Progenitor cell of endocrine pancreas (in vitro differentiated cells): Measurements from ENCODE around the gene PTPRT. TPM values are rescaled to one million over a fixed set of nuclear protein-coding genes. Genes with fewer than 3 reads are reported as not detected.

ENCODE experiments used
- DNase-seq: peaks from one replicate; pipeline ENCODE4 v3.0.0; 2021; ENCODE audit warnings: low spot score; ENCODE audit not compliant: unreplicated experiment
- H3K27ac Mint-ChIP-seq: 2 replicates; pipeline ENCODE4 v1.8.0; 2021; ENCODE audit warnings: mild to moderate bottlenecking, moderate library complexity, mixed read lengths
- H3K27me3 Mint-ChIP-seq: 2 replicates; pipeline ENCODE4 v1.8.0; 2021; ENCODE audit warnings: mixed read lengths
- H3K36me3 Mint-ChIP-seq: 2 replicates; pipeline ENCODE4 v1.8.0; 2022; ENCODE audit warnings: mixed read lengths; ENCODE audit not compliant: insufficient read depth
- H3K4me1 Mint-ChIP-seq: 2 replicates; pipeline ENCODE4 v1.8.0; 2021; ENCODE audit warnings: low read depth, mixed read lengths
- H3K4me3 Mint-ChIP-seq: 2 replicates; pipeline ENCODE4 v1.8.0; 2021; ENCODE audit warnings: low read depth, mild to moderate bottlenecking, moderate library complexity, mixed read lengths
- H3K9me3 Mint-ChIP-seq: 2 replicates; pipeline ENCODE4 v1.8.0; 2021; ENCODE audit warnings: low read depth, mixed read lengths
- total RNA-seq: library from RNA; stranded (reverse); gene quantifications from 2 replicates; pipeline ENCODE4 v1.2.1, GENCODE V29; 2021
- TF ChIP-seq, protein P1 (sequence below): fragments of 200-600 bp; sonication (generic); IDR thresholded peaks from one replicate; pipeline ENCODE4 v1.5.0; 2021; ENCODE audit warnings: antibody characterized with exemption, mild to moderate bottlenecking; ENCODE audit not compliant: unreplicated experiment

PTPRT gene
- total RNA-seq, 1 donor from 2014 or later, result 65.9 TPM

- H3K36me3 Mint-ChIP-seq, result peaks cover 9% of the 10 kb centered on the region
- peaks cover 27% of the 10 kb centered on the region for H3K4me1 Mint-ChIP-seq
- no peak overlapping the region for H3K27ac Mint-ChIP-seq
- H3K27me3 Mint-ChIP-seq, result no peaks in the 10 kb centered on the region
- no peak overlapping the region for H3K4me3 Mint-ChIP-seq
- TF ChIP-seq, protein P1, sequence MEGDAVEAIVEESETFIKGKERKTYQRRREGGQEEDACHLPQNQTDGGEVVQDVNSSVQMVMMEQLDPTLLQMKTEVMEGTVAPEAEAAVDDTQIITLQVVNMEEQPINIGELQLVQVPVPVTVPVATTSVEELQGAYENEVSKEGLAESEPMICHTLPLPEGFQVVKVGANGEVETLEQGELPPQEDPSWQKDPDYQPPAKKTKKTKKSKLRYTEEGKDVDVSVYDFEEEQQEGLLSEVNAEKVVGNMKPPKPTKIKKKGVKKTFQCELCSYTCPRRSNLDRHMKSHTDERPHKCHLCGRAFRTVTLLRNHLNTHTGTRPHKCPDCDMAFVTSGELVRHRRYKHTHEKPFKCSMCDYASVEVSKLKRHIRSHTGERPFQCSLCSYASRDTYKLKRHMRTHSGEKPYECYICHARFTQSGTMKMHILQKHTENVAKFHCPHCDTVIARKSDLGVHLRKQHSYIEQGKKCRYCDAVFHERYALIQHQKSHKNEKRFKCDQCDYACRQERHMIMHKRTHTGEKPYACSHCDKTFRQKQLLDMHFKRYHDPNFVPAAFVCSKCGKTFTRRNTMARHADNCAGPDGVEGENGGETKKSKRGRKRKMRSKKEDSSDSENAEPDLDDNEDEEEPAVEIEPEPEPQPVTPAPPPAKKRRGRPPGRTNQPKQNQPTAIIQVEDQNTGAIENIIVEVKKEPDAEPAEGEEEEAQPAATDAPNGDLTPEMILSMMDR, result no peak
- DNase-seq, result no peak
- H3K9me3 Mint-ChIP-seq, result no peaks in the 10 kb centered on the region
Measured at GRCh38 chr20:42097741-42098140, 1092.0 kb downstream of the PTPRT start.

DNA sequence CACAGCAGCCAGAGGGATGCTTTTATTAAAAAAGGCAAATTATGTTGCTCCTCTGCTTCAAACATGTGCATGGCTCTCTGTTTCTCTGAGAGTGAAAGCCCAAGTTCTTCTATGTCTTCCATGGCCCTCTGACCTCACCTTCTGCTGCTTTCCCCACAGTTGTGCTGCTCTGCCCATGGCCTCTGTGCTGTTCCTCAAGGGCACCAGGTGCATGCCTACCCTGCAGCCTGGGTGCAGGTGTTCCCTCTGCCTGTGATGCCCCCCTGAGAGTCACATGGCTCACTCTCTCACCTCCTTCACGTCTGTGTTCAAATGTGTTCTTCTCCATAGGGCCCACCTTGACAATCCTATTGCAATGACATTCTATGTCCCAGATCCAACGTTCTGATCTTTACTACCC, 1094.5 kb downstream of the PTPRT start:
- H3K9me3 Mint-ChIP-seq, result no peaks in the 10 kb centered on the region

GRCh38 chr20:42093542-42094440, 1095.9 kb downstream of the PTPRT start:
- Mint-ChIP-seq H3K27me3 (peaks cover 3% of the 10 kb centered on the region), H3K4me3 (no peak overlapping the region), H3K9me3 (no peaks in the 10 kb centered on the region), H3K4me1 (peaks cover 3% of the 10 kb centered on the region), H3K27ac (no peak overlapping the region), H3K36me3 (peaks cover 16% of the 10 kb centered on the region)
- no peak for DNase-seq
- TF ChIP-seq, protein P1, result no peak

More for the DNA sequence above, 1094.5 kb downstream of the PTPRT start:
- Mint-ChIP-seq H3K27ac (no peak overlapping the region), H3K4me1 (peaks cover 15% of the 10 kb centered on the region), H3K4me3 (no peak overlapping the region), H3K36me3 (peaks cover 16% of the 10 kb centered on the region), H3K27me3 (peaks cover 3% of the 10 kb centered on the region)
- no peak for DNase-seq
- TF ChIP-seq, protein P1, result no peak

GRCh38 chr20:42093041-42093440, 1096.7 kb downstream of the PTPRT start:
- Mint-ChIP-seq H3K4me3 (no peak overlapping the region), H3K36me3 (peaks cover 16% of the 10 kb centered on the region), H3K4me1 (peaks cover 3% of the 10 kb centered on the region), H3K9me3 (no peaks in the 10 kb centered on the region), H3K27me3 (peaks cover 3% of the 10 kb centered on the region), H3K27ac (no peak overlapping the region)
- no peak for DNase-seq
- TF ChIP-seq, protein P1, result no peak

DNA sequence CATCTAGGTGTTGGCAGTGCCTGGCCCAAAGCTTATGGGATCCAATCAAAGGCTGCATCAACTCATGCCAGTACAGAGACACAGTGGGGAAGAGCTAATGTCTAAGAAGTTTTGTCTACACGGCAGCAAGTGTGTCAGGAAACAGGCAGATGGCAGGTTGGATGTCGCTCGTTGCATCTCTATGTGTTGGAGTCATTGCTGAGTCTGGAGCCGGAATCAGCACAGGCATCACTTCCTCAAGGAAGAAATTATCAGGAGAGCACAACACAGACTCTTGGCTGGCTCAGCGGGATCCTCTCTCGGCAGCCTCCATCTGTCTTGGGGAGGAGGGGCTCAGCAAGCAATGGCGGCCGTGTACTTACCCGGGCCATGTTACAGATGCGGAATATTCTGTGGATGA, 1104.3 kb downstream of the PTPRT start:
- DNase-seq, result no peak
- Mint-ChIP-seq H3K27ac (no peak overlapping the region), H3K9me3 (no peaks in the 10 kb centered on the region), H3K27me3 (no peaks in the 10 kb centered on the region), H3K36me3 (peaks cover 8% of the 10 kb centered on the region), H3K4me3 (no peak overlapping the region), H3K4me1 (peaks cover 17% of the 10 kb centered on the region)
- TF ChIP-seq, protein P1, result no peak
